Keratinocyte (primary cell): ENCODE data around the gene HK1. TPM values are rescaled to one million over a fixed set of nuclear protein-coding genes. Genes with fewer than 3 reads are reported as not detected.
A peak's percentile ranks its signal among the peaks of the same experiment; 100 is the strongest.

Experiments
- DNase-seq: peaks from one replicate; pipeline ENCODE4 v3.0.0-alpha.2; 2011; ENCODE audit warnings: low read depth, missing footprints, low spot score
- FAIRE-seq: peaks from 2 replicates; lab custom pipeline; 2011; peaks lifted over from hg19 to GRCh38; lab: Jason Lieb, UNC
- H2AFZ ChIP-seq: 2 replicates; pipeline ENCODE4 v1.6.0; 2012; ENCODE audit warnings: low read length, control low read depth, inconsistent platforms; ENCODE audit not compliant: control insufficient read depth
- H3K27ac ChIP-seq: 2 replicates; pipeline ENCODE4 v1.5.1; 2011; ENCODE audit warnings: low read length; ENCODE audit not compliant: control insufficient read depth, insufficient read depth
- H3K27me3 ChIP-seq: 3 replicates; pipeline ENCODE4 v1.6.0; 2011; ENCODE audit warnings: low read length; ENCODE audit not compliant: control insufficient read depth, insufficient read depth; ENCODE audit errors: extremely low read depth
- H3K36me3 ChIP-seq, 2 experiments: 2 replicates in 1 of 2; 3 replicates in 1 of 2; pipeline ENCODE4 v1.5.1; 2011; ENCODE audit warnings: low read length in 2 of 2, mild to moderate bottlenecking in 1 of 2; ENCODE audit not compliant: control insufficient read depth in 2 of 2, insufficient read depth in 2 of 2; ENCODE audit errors: extremely low read depth in 1 of 2
- H3K4me1 ChIP-seq: 3 replicates; pipeline ENCODE4 v1.5.1; 2011; ENCODE audit warnings: low read length; ENCODE audit not compliant: control insufficient read depth, insufficient read depth; ENCODE audit errors: extremely low read depth
- H3K4me2 ChIP-seq: 3 replicates; pipeline ENCODE4 v1.6.0; 2011; ENCODE audit warnings: low read depth, low read length; ENCODE audit not compliant: control insufficient read depth, insufficient read depth; ENCODE audit errors: extremely low read depth
- H3K4me3 ChIP-seq, 3 experiments: fragments of 200-600 bp in 1 of 3; sonication (generic) in 1 of 3; 2 replicates in 2 of 3; 3 replicates in 1 of 3; pipeline ENCODE4 v1.5.1; 2011 to 2016; ENCODE audit warnings: low read length in 3 of 3, mild to moderate bottlenecking in 3 of 3, control low read depth in 2 of 3, inconsistent platforms in 1 of 3, low read depth in 1 of 3, mixed read lengths in 1 of 3, mixed run types in 1 of 3, moderate library complexity in 1 of 3; ENCODE audit not compliant: control insufficient read depth in 2 of 3, insufficient read depth in 2 of 3; ENCODE audit errors: extremely low read depth in 1 of 3
- H3K79me2 ChIP-seq: 2 replicates; pipeline ENCODE4 v1.6.0; 2012; ENCODE audit warnings: low read length; ENCODE audit not compliant: control insufficient read depth, insufficient read depth
- H3K9ac ChIP-seq: 3 replicates; pipeline ENCODE4 v1.6.0; 2011; ENCODE audit warnings: low read length; ENCODE audit not compliant: control insufficient read depth, insufficient read depth; ENCODE audit errors: extremely low read depth
- H3K9me1 ChIP-seq: 3 replicates; pipeline ENCODE4 v1.6.0; 2011; ENCODE audit warnings: low read length; ENCODE audit not compliant: control insufficient read depth, insufficient read depth; ENCODE audit errors: extremely low read depth
- H3K9me3 ChIP-seq: 2 replicates; pipeline ENCODE4 v1.5.1; 2012; ENCODE audit warnings: low read depth, low read length; ENCODE audit not compliant: control insufficient read depth
- H4K20me1 ChIP-seq: 3 replicates; pipeline ENCODE4 v1.6.0; 2011; ENCODE audit warnings: low read length; ENCODE audit not compliant: control insufficient read depth, insufficient read depth; ENCODE audit errors: extremely low read depth
- EZH2 ChIP-seq: IDR thresholded peaks from one replicate; pipeline ENCODE4 v1.6.1; 2012; ENCODE audit warnings: inconsistent platforms, mild to moderate bottlenecking, low read length, moderate library complexity
- dilution Hi-C: fragments of 300-500 bp; cut with MboI; formaldehyde crosslinking; loops from one replicate; pipeline ENCODE4 v1.7.0; 2020; ENCODE audit warnings: low sequenced_read_pairs; ENCODE audit not compliant: extremely low pct_ligation_motif_present
- polyA plus RNA-seq, 5 experiments: library from polyadenylated mRNA; depleted of rRNA in 3 of 5; stranded (reverse) in 3 of 5; stranded (forward) in 1 of 5; unstranded in 1 of 5; fragments of >200 nt; gene quantifications; 1 replicate in 1 of 5; 2 replicates in 3 of 5; 3 replicates in 1 of 5; pipeline versions ENCODE4 v1.2.1 to v1.2.3, GENCODE V29; 2011 to 2012; ENCODE audit warnings: missing spikeins in 2 of 5, low read depth in 1 of 5, low replicate concordance in 1 of 5
- TF ChIP-seq, protein P1 (sequence below), 3 experiments: IDR thresholded peaks in 1 of 3; conservative IDR thresholded peaks in 1 of 3; optimal IDR thresholded peaks in 1 of 3; 2 replicates in 2 of 3; 3 replicates in 1 of 3; pipeline versions ENCODE3 to v1.5.1; 2011; ENCODE audit warnings: low read length in 3 of 3, mild to moderate bottlenecking in 3 of 3, moderate library complexity in 2 of 3, control low read depth in 1 of 3, inconsistent platforms in 1 of 3; ENCODE audit not compliant: insufficient read depth in 2 of 3; ENCODE audit errors: extremely low read depth in 1 of 3

The HK1 gene
- polyA plus RNA-seq, 1 donor (not counting 4 experiments of a cell fraction or from before 2014, with no cell fraction given), result 106 TPM

DNA sequence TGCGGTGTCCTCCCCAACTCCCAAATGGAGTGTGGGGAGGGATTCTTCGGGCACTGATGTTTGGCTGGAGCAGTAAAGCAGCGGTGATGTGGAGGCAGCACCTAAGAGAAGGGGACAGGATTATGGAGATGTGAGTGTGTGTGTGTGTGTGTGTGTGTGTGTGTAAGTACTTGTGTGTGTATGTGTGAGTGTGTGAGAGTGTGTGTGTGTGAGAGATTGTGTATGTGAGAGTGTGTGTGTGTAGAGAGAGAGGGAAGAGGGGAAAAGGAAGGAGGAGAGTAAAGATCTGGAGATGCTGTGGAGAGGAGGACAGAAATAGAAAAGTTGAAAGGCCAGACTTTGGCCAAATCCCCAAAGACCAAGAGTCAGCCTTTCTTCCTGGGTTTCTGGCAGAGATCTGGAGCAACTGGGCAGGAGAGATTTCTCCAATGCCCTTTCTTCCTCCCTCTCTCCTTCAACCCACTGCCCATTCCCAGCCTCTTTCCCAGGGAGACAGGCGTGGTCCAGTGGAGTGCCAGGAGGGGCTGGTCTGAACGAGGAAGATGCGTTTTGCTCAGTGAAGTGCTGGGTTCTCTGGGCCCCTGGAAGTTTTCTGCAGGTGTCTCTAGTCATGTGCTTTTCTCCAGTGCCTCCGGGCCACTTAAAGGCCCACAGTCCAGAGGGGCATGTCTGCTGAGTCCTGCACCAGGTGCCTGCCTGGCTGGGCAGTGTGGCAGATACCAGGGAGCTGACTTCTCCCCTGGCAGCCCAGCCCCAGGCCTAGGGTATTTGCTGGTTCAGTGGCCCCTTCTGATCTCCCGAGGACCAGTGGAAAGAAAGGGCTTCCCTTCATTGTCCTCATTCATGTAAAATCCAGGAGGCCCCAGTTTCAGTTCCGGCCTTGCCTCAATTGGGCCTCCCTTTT lies 60.5 kb downstream of the HK1 start:
- FAIRE-seq, result no peak
- no peaks in the 10 kb centered on the region for H4K20me1 ChIP-seq
- H3K9me3 ChIP-seq, result no peaks in the 10 kb centered on the region
- no peak overlapping the region for H2AFZ ChIP-seq
- peak overlapping the region; percentile 89 for H3K4me2 ChIP-seq
- peak overlapping the region; percentile 67 for H3K9ac ChIP-seq
- peaks cover 4% of the 10 kb centered on the region for H3K9me1 ChIP-seq
- H3K27ac ChIP-seq, result peak overlapping the region; percentile 85
- TF ChIP-seq, protein P1, sequence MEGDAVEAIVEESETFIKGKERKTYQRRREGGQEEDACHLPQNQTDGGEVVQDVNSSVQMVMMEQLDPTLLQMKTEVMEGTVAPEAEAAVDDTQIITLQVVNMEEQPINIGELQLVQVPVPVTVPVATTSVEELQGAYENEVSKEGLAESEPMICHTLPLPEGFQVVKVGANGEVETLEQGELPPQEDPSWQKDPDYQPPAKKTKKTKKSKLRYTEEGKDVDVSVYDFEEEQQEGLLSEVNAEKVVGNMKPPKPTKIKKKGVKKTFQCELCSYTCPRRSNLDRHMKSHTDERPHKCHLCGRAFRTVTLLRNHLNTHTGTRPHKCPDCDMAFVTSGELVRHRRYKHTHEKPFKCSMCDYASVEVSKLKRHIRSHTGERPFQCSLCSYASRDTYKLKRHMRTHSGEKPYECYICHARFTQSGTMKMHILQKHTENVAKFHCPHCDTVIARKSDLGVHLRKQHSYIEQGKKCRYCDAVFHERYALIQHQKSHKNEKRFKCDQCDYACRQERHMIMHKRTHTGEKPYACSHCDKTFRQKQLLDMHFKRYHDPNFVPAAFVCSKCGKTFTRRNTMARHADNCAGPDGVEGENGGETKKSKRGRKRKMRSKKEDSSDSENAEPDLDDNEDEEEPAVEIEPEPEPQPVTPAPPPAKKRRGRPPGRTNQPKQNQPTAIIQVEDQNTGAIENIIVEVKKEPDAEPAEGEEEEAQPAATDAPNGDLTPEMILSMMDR (optimal IDR thresholded peaks at IDR 0.05 in 1 of 3, IDR thresholded peaks at IDR 0.05 in 1 of 3, conservative IDR thresholded peaks at IDR 0.05 in 1 of 3; ENCODE audit: extremely low read depth in 1 of 3, insufficient read depth in 2 of 3, low read length in 3 of 3), result no peak
- TF ChIP-seq EZH2, result no peak
- peaks cover 78% of the 10 kb centered on the region for H3K79me2 ChIP-seq
- peaks cover 5% of the 10 kb centered on the region in 2 experiments for H3K36me3 ChIP-seq
- peaks cover 76% of the 10 kb centered on the region for H3K4me1 ChIP-seq
- H3K4me3 ChIP-seq, result peak overlapping the region in 1 of 3 experiments; percentile 47
- dilution Hi-C loops, result no loop called here
- no peaks in the 10 kb centered on the region for H3K27me3 ChIP-seq
- no peak for DNase-seq

DNA sequence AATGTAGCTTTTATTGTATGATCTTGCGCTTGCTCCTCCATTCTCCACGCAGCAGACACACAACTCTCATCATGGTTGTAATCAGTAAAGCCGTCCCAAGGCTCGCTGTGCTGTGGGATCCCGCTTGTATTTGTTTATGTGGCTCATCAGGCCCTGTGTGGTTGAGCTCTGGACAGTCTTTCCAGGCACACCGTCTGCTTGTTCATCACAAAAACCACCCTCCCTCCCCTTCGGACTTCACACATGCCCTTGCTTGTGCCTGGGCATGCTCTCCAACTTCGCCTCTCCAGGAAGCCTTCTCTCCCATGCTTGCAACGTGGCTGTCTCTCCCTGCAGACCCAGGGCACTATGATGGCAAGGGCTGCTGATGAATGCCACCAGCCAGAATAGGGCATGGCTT lies 62.4 kb downstream of the HK1 start:
- peaks cover 69% of the 10 kb centered on the region for H3K4me1 ChIP-seq
- H3K79me2 ChIP-seq, result peaks cover 68% of the 10 kb centered on the region
- peaks cover 4% of the 10 kb centered on the region for H3K9me1 ChIP-seq
- H3K9me3 ChIP-seq, result no peaks in the 10 kb centered on the region
- dilution Hi-C loops, result no loop called here
- peak overlapping the region; percentile 42 for H3K9ac ChIP-seq
- peak overlapping the region; percentile 8 for H2AFZ ChIP-seq
- peak overlapping the region; percentile 71 for H3K27ac ChIP-seq
- H3K4me3 ChIP-seq, result no peak overlapping the region
- peaks cover 11 to 13% of the 10 kb centered on the region in 2 experiments for H3K36me3 ChIP-seq
- H3K27me3 ChIP-seq, result no peaks in the 10 kb centered on the region
- TF ChIP-seq EZH2, result no peak
- TF ChIP-seq, protein P1 (optimal IDR thresholded peaks at IDR 0.05 in 1 of 3, IDR thresholded peaks at IDR 0.05 in 1 of 3, conservative IDR thresholded peaks at IDR 0.05 in 1 of 3; ENCODE audit: extremely low read depth in 1 of 3, insufficient read depth in 2 of 3, low read length in 3 of 3), result no peak
- DNase-seq, result no peak
- FAIRE-seq, result peak; percentile 93
- no peaks in the 10 kb centered on the region for H4K20me1 ChIP-seq
- peak overlapping the region; percentile 46 for H3K4me2 ChIP-seq
